Esophagus muscularis mucosa (tissue), 3 donors: ENCODE results near the gene FGD6.

Experiments used
- CTCF ChIP-seq, 3 experiments: fragments of 200-600 bp in 2 of 3; fragments of 450-650 bp in 1 of 3; sonication (generic) in 2 of 3; IDR thresholded peaks; one replicate each; pipeline ENCODE4 v1.5.1; 2017 to 2019; ENCODE audit warnings: antibody characterized with exemption in 3 of 3, mild to moderate bottlenecking in 2 of 3, moderate library complexity in 1 of 3
- POLR2A ChIP-seq: fragments of 450-650 bp; IDR thresholded peaks from one replicate; pipeline ENCODE4 v1.6.1; 2017; ENCODE audit warnings: antibody characterized with exemption, moderate library complexity, mild to moderate bottlenecking, low read depth

- TF ChIP-seq CTCF (IDR thresholded peaks at IDR 0.05) (no peak), POLR2A (no peak)
These were observed 8.6 kb downstream of the FGD6 start for GRCh38 chr12:95208678-95209077.
